Measurements from ENCODE around the gene PTPRF.
"Not testable (repeated sequence)": the region's sequence is repeated elsewhere in the genome, so short reads cannot be mapped to it uniquely, and the experiment has no call there.

Gene PTPRF

GRCh38 chr1:43644558-43644957 lies 113.9 kb downstream of the PTPRF start:
- Histone ChIP-seq H3K27ac (ENCODE audit: poor library complexity, severe bottlenecking) (peak overlapping the region; percentile 60), H3K9me3 (ENCODE audit: severe bottlenecking) (no peaks in the 10 kb centered on the region), H3K27me3 (ENCODE audit: insufficient read depth, poor library complexity, severe bottlenecking) (no peaks in the 10 kb centered on the region), H3K4me1 (ENCODE audit: insufficient read depth, poor library complexity, severe bottlenecking) (peaks cover 23% of the 10 kb centered on the region), H3K4me3 (ENCODE audit: severe bottlenecking) (no peak overlapping the region), H3K36me3 (ENCODE audit: low read depth) (no peaks in the 10 kb centered on the region)
- ATAC-seq (ENCODE audit: low read depth): peak; percentile 23; the same call in 2 of the 3 replicates
- DNase-seq (ENCODE audit: low spot score): no peak
- no peak for TF ChIP-seq CTCF (IDR thresholded peaks at IDR 0.05; ENCODE audit: poor library complexity, severe bottlenecking)

- no peak for ATAC-seq (ENCODE audit: low read depth)
- H3K27ac ChIP-seq (ENCODE audit: poor library complexity, severe bottlenecking): peak overlapping the region; percentile 60
- H3K9me3 ChIP-seq (ENCODE audit: severe bottlenecking): no peaks in the 10 kb centered on the region
- no peaks in the 10 kb centered on the region for H3K27me3 ChIP-seq (ENCODE audit: insufficient read depth, poor library complexity, severe bottlenecking)
- no peaks in the 10 kb centered on the region for H3K36me3 ChIP-seq (ENCODE audit: low read depth)
- no peak for DNase-seq (ENCODE audit: low spot score)
- H3K4me1 ChIP-seq (ENCODE audit: insufficient read depth, poor library complexity, severe bottlenecking): peaks cover 23% of the 10 kb centered on the region
- H3K4me3 ChIP-seq (ENCODE audit: severe bottlenecking): no peak overlapping the region
- no peak for TF ChIP-seq CTCF (IDR thresholded peaks at IDR 0.05; ENCODE audit: poor library complexity, severe bottlenecking)
Measured at GRCh38 chr1:43645461-43645860, 114.8 kb downstream of the PTPRF start.

GRCh38 chr1:43647331-43647730 lies 116.6 kb downstream of the PTPRF start:
- not testable (repeated sequence) for DNase-seq (ENCODE audit: low spot score); ATAC-seq (ENCODE audit: low read depth); H3K4me3 ChIP-seq (ENCODE audit: severe bottlenecking); H3K9me3 ChIP-seq (ENCODE audit: severe bottlenecking); H3K36me3 ChIP-seq (ENCODE audit: low read depth); H3K27me3 ChIP-seq (ENCODE audit: insufficient read depth, poor library complexity, severe bottlenecking)
- H3K4me1 ChIP-seq (ENCODE audit: insufficient read depth, poor library complexity, severe bottlenecking): peaks cover 23% of the 10 kb centered on the region
- H3K27ac ChIP-seq (ENCODE audit: poor library complexity, severe bottlenecking): peak overlapping the region; percentile 88

GRCh38 chr1:43648221-43648847 lies 117.7 kb downstream of the PTPRF start:
- no peak for ATAC-seq (ENCODE audit: low read depth)
- no peaks in the 10 kb centered on the region for H3K9me3 ChIP-seq (ENCODE audit: severe bottlenecking)
- H3K36me3 ChIP-seq (ENCODE audit: low read depth): peaks cover 11% of the 10 kb centered on the region
- no peaks in the 10 kb centered on the region for H3K27me3 ChIP-seq (ENCODE audit: insufficient read depth, poor library complexity, severe bottlenecking)
- no peak overlapping the region for H3K4me3 ChIP-seq (ENCODE audit: severe bottlenecking)
- peak overlapping the region; percentile 88 for H3K27ac ChIP-seq (ENCODE audit: poor library complexity, severe bottlenecking)
- H3K4me1 ChIP-seq (ENCODE audit: insufficient read depth, poor library complexity, severe bottlenecking): peaks cover 26% of the 10 kb centered on the region
- TF ChIP-seq CTCF (IDR thresholded peaks at IDR 0.05; ENCODE audit: poor library complexity, severe bottlenecking): no peak
- no peak for DNase-seq (ENCODE audit: low spot score)

- ATAC-seq (ENCODE audit: low read depth): no peak
- H3K27ac ChIP-seq (ENCODE audit: poor library complexity, severe bottlenecking): peak overlapping the region; percentile 88
- TF ChIP-seq CTCF (IDR thresholded peaks at IDR 0.05; ENCODE audit: poor library complexity, severe bottlenecking): no peak
Measured at GRCh38 chr1:43648876-43649477, 118.3 kb downstream of the PTPRF start.

More at GRCh38 chr1:43648876-43649477, 118.3 kb downstream of the PTPRF start:
- H3K27me3 ChIP-seq (ENCODE audit: insufficient read depth, poor library complexity, severe bottlenecking): no peaks in the 10 kb centered on the region
- peaks cover 17% of the 10 kb centered on the region for H3K36me3 ChIP-seq (ENCODE audit: low read depth)
- DNase-seq (ENCODE audit: low spot score): no peak
- peaks cover 25% of the 10 kb centered on the region for H3K4me1 ChIP-seq (ENCODE audit: insufficient read depth, poor library complexity, severe bottlenecking)
- peak overlapping the region; percentile 60 for H3K4me3 ChIP-seq (ENCODE audit: severe bottlenecking)
- no peaks in the 10 kb centered on the region for H3K9me3 ChIP-seq (ENCODE audit: severe bottlenecking)

All from RWPE2 (cell line).